Inflammatory macrophage treated with lipopolysaccharide for 1 hour (primary cell): ENCODE results near the gene CCKAR.
A peak's percentile ranks its signal among the peaks of the same experiment; 100 is the strongest.

Experiments
- DNase-seq, 2 donors: peaks; one replicate each; pipeline ENCODE4 v3.0.0-alpha.2; 2020 to 2022

Gene CCKAR

GRCh38 chr4:26489101-26489985, 941 bp downstream of the CCKAR start:
- DNase-seq: no peak

GRCh38 chr4:26485684-26486083, 4.6 kb downstream of the CCKAR start:
- no peak for DNase-seq

GRCh38 chr4:26484516-26484915, 5.8 kb downstream of the CCKAR start:
- no peak for DNase-seq

- no peak for DNase-seq
Observed at GRCh38 chr4:26484032-26484515, 6.2 kb downstream of the CCKAR start.

- DNase-seq: no peak
Observed at GRCh38 chr4:26482508-26483462, 7.5 kb downstream of the CCKAR start.

GRCh38 chr4:26478330-26478729, 12.0 kb downstream of the CCKAR start:
- DNase-seq: no peak

GRCh38 chr4:26476545-26476944, 13.7 kb downstream of the CCKAR start:
- no peak for DNase-seq

GRCh38 chr4:26475716-26476115, 14.6 kb downstream of the CCKAR start:
- no peak for DNase-seq

GRCh38 chr4:26474551-26474950, 15.7 kb downstream of the CCKAR start:
- DNase-seq: no peak

GRCh38 chr4:26473893-26474292, 16.4 kb downstream of the CCKAR start:
- DNase-seq: no peak

GRCh38 chr4:26471890-26472289, 18.4 kb downstream of the CCKAR start:
- no peak for DNase-seq

- no peak for DNase-seq
Observed at GRCh38 chr4:26468977-26469376, 21.3 kb downstream of the CCKAR start.

GRCh38 chr4:26468283-26468949, 21.9 kb downstream of the CCKAR start:
- no peak for DNase-seq

GRCh38 chr4:26467724-26468123, 22.6 kb downstream of the CCKAR start:
- DNase-seq: no peak

- DNase-seq: no peak
Observed at GRCh38 chr4:26466578-26467270, 23.6 kb downstream of the CCKAR start.

- DNase-seq: no peak
Observed at GRCh38 chr4:26464420-26465095, 25.7 kb downstream of the CCKAR start.

- DNase-seq: no peak
Observed at GRCh38 chr4:26463386-26463785, 26.9 kb downstream of the CCKAR start.

- DNase-seq: no peak
Observed at GRCh38 chr4:26462874-26463273, 27.4 kb downstream of the CCKAR start.

GRCh38 chr4:26459756-26460530, 30.3 kb downstream of the CCKAR start:
- DNase-seq: no peak

GRCh38 chr4:26459054-26459755, 31.1 kb downstream of the CCKAR start:
- DNase-seq: peak; percentile 24 to 45
